ENCODE results near the gene DLEC1. TPM values are rescaled to one million over a fixed set of nuclear protein-coding genes. Genes with fewer than 3 reads are reported as not detected.

DLEC1 gene
- total and polyA plus RNA-seq, 9 of the 15 experiments (the other 6 are each of a cell fraction or from before 2014, with no cell fraction given): 0.07 to 0.08 TPM; not detected in 7

- TF ChIP-seq ETV6 (IDR thresholded peaks at IDR 0.05; ENCODE audit: borderline replicate concordance in 1 of 2, low read depth in 2 of 2, low read length in 1 of 2) (no peak), ETV6 (CRISPR knock-in tag; IDR thresholded peaks at IDR 0.05; ENCODE audit: borderline replicate concordance) (no peak), TAL1 (IDR thresholded peaks at IDR 0.05) (no peak), STAG1 (CRISPR knock-in tag; IDR thresholded peaks at IDR 0.05; ENCODE audit: borderline replicate concordance) (no peak), HNRNPLL (IDR thresholded peaks at IDR 0.05; ENCODE audit: low read depth, low read length, poor library complexity, severe bottlenecking) (peak; percentile 15), POLR2A (conservative IDR thresholded peaks at IDR 0.05) (peak; percentile 9; the same call in 1 of the 2 replicates), HDAC6 (IDR thresholded peaks at IDR 0.05; ENCODE audit: low read depth, low read length) (no peak), CHD2 (IDR thresholded peaks at IDR 0.05; ENCODE audit: low read depth, low read length) (no peak), RBM17 (IDR thresholded peaks at IDR 0.05; ENCODE audit: borderline replicate concordance, low read depth, low read length) (no peak), POLR2AphosphoS2 (IDR thresholded peaks at IDR 0.05; ENCODE audit: low read length) (0 out of 2 replicates have a peak, but pooled peaks have one; percentile 37), KDM1A (IDR thresholded peaks at IDR 0.05) (no peak), POLR2AphosphoS5 (IDR thresholded peaks at IDR 0.05; ENCODE audit: control insufficient read depth, insufficient read depth, low read depth, low read length) (0 out of 2 replicates have a peak, but pooled peaks have one; percentile 18), SNAPC5 (CRISPR knock-in tag; IDR thresholded peaks at IDR 0.05) (no peak), DMBX1 (CRISPR knock-in tag; IDR thresholded peaks at IDR 0.05; ENCODE audit: borderline replicate concordance) (no peak), FOXA1 (IDR thresholded peaks at IDR 0.05; ENCODE audit: borderline replicate concordance) (no peak), KDM4B (IDR thresholded peaks at IDR 0.05; ENCODE audit: borderline replicate concordance in 2 of 2, low read depth in 1 of 2) (no peak)
- TF ChIP-seq, protein P1, sequence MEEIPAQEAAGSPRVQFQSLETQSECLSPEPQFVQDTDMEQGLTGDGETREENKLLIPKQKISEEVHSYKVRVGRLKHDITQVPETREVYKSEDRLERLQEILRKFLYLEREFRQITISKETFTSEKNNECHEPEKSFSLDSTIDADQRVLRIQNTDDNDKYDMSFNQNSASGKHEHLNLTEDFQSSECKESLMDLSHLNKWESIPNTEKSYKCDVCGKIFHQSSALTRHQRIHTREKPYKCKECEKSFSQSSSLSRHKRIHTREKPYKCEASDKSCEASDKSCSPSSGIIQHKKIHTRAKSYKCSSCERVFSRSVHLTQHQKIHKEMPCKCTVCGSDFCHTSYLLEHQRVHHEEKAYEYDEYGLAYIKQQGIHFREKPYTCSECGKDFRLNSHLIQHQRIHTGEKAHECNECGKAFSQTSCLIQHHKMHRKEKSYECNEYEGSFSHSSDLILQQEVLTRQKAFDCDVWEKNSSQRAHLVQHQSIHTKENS (CRISPR knock-in tag; IDR thresholded peaks at IDR 0.05): no peak
- TF ChIP-seq, protein P2, sequence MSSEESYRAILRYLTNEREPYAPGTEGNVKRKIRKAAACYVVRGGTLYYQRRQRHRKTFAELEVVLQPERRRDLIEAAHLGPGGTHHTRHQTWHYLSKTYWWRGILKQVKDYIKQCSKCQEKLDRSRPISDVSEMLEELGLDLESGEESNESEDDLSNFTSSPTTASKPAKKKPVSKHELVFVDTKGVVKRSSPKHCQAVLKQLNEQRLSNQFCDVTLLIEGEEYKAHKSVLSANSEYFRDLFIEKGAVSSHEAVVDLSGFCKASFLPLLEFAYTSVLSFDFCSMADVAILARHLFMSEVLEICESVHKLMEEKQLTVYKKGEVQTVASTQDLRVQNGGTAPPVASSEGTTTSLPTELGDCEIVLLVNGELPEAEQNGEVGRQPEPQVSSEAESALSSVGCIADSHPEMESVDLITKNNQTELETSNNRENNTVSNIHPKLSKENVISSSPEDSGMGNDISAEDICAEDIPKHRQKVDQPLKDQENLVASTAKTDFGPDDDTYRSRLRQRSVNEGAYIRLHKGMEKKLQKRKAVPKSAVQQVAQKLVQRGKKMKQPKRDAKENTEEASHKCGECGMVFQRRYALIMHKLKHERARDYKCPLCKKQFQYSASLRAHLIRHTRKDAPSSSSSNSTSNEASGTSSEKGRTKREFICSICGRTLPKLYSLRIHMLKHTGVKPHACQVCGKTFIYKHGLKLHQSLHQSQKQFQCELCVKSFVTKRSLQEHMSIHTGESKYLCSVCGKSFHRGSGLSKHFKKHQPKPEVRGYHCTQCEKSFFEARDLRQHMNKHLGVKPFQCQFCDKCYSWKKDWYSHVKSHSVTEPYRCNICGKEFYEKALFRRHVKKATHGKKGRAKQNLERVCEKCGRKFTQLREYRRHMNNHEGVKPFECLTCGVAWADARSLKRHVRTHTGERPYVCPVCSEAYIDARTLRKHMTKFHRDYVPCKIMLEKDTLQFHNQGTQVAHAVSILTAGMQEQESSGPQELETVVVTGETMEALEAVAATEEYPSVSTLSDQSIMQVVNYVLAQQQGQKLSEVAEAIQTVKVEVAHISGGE (CRISPR knock-in tag; IDR thresholded peaks at IDR 0.05): peak in 1 of 3 experiments; percentile 15; a peak in 1 of 6 replicates
Observed at GRCh38 chr3:38005076-38006020, 33.7 kb upstream of the DLEC1 start (continued).
